OCI-LY3 (cell line): ENCODE data around the gene ACAN.

ENCODE experiments used
- H2AFZ ChIP-seq: fragments of 200-600, 300-600 bp; shearing (Covaris generic); 2 replicates; pipeline ENCODE4 v1.6.0; 2014; ENCODE audit warnings: antibody characterized with exemption, low read depth, low read length
- H3K27ac ChIP-seq: fragments of 200-600, 300-600 bp; sonication (generic); 2 replicates; pipeline ENCODE4 v1.5.1; 2014; ENCODE audit warnings: mild to moderate bottlenecking, low read length, moderate library complexity, mixed read lengths
- H3K27me3 ChIP-seq: fragments of 200-600, 300-600 bp; sonication (generic); 2 replicates; pipeline ENCODE4 v1.6.1; 2014; ENCODE audit warnings: low read depth, low read length, mixed read lengths
- H3K36me3 ChIP-seq: fragments of 200-600, 300-600 bp; sonication (generic); replicated peaks from 2 replicates; pipeline ENCODE3; 2014; ENCODE audit warnings: low read depth, low read length, mixed read lengths
- H3K4me1 ChIP-seq: fragments of 300-600, 200-600 bp; sonication (generic); 2 replicates; pipeline ENCODE4 v1.6.1; 2014; ENCODE audit warnings: low read length, mixed read lengths
- H3K4me2 ChIP-seq: fragments of 200-600, 300-600 bp; sonication (generic); 2 replicates; pipeline ENCODE4 v1.6.1; 2014; ENCODE audit warnings: low read length, mixed read lengths
- H3K4me3 ChIP-seq: fragments of 300-600, 200-600 bp; sonication (generic); 2 replicates; pipeline ENCODE4 v1.5.1; 2014; ENCODE audit warnings: antibody characterized with exemption, mild to moderate bottlenecking, low read length, moderate library complexity
- H3K79me2 ChIP-seq: fragments of 300-600, 200-600 bp; shearing (Covaris generic); 2 replicates; pipeline ENCODE4 v1.6.1; 2014; ENCODE audit warnings: mild to moderate bottlenecking, low read length, mixed read lengths
- H3K9ac ChIP-seq: fragments of 300-600, 200-600 bp; shearing (Covaris generic); 2 replicates; pipeline ENCODE4 v1.6.0; 2014; ENCODE audit warnings: mild to moderate bottlenecking, low read length, moderate library complexity
- H3K9me3 ChIP-seq: fragments of 200-600, 300-600 bp; shearing (Covaris generic); 2 replicates; pipeline ENCODE4 v1.6.1; 2014; ENCODE audit warnings: low read length, mixed read lengths; ENCODE audit not compliant: insufficient read depth
- H4K20me1 ChIP-seq: fragments of 200-600, 300-600 bp; sonication (generic); 2 replicates; pipeline ENCODE4 v1.6.1; 2016; ENCODE audit warnings: low read length, mixed read lengths; ENCODE audit not compliant: insufficient read depth
- CTCF ChIP-seq: fragments of 200-600, 300-600 bp; sonication (generic); IDR thresholded peaks from 2 replicates; pipeline ENCODE4 v1.5.1; 2014; ENCODE audit warnings: antibody characterized with exemption, low read length, low read depth
- EZH2phosphoT487 ChIP-seq: fragments of 200-600 bp; shearing (Covaris generic); IDR thresholded peaks from 2 replicates; pipeline ENCODE4 v1.6.1; 2018; ENCODE audit warnings: antibody characterized with exemption, mixed run types, low read depth

ACAN gene

GRCh38 chr15:88894348-88894818, 91.1 kb downstream of the ACAN start:
- Histone ChIP-seq H3K4me3 (peak overlapping the region; percentile 87), H4K20me1 (no peaks in the 10 kb centered on the region), H3K36me3 (no peaks in the 10 kb centered on the region), H3K4me2 (peak overlapping the region; percentile 88), H3K4me1 (peaks cover 14% of the 10 kb centered on the region), H3K9me3 (no peaks in the 10 kb centered on the region), H3K79me2 (no peaks in the 10 kb centered on the region), H2AFZ (peak overlapping the region; percentile 72; the same call in 1 of the 2 replicates), H3K27ac (no peak overlapping the region), H3K9ac (peak overlapping the region; percentile 71; the same call in 1 of the 2 replicates), H3K27me3 (no peaks in the 10 kb centered on the region)
- TF ChIP-seq CTCF (peak; percentile 81), EZH2phosphoT487 (no peak)

- Histone ChIP-seq H3K9me3 (no peaks in the 10 kb centered on the region), H3K4me1 (peaks cover 14% of the 10 kb centered on the region), H3K4me3 (peak within 1 kb of the TSS; percentile 87), H3K36me3 (no peaks in the 10 kb centered on the region), H3K79me2 (no peaks in the 10 kb centered on the region), H3K27me3 (no peaks in the 10 kb centered on the region), H3K4me2 (peak within 1 kb of the TSS; percentile 88), H3K9ac (peak within 1 kb of the TSS; percentile 71), H3K27ac (no peak within 1 kb of the TSS), H4K20me1 (no peaks in the 10 kb centered on the region), H2AFZ (peak within 1 kb of the TSS; percentile 72)
- TF ChIP-seq CTCF: no peak
- no peak for TF ChIP-seq EZH2phosphoT487
Observed at GRCh38 chr15:88894819-88895767, 91.9 kb downstream of the ACAN start, which contains the start of gene HAPLN3. Gene HAPLN3, minus strand, starts transcription at chr15:88895544. Its CDS starts 8,246 bp downstream, at chr15:88887298.

GRCh38 chr15:88896333-88897033, 93.2 kb downstream of the ACAN start:
- Histone ChIP-seq H3K9ac (no peak overlapping the region), H3K9me3 (no peaks in the 10 kb centered on the region), H3K79me2 (no peaks in the 10 kb centered on the region), H4K20me1 (no peaks in the 10 kb centered on the region), H3K27me3 (no peaks in the 10 kb centered on the region), H3K4me2 (no peak overlapping the region), H3K4me1 (peaks cover 14% of the 10 kb centered on the region), H3K27ac (no peak overlapping the region), H3K36me3 (no peaks in the 10 kb centered on the region), H2AFZ (no peak overlapping the region), H3K4me3 (no peak overlapping the region)
- TF ChIP-seq CTCF (no peak), EZH2phosphoT487 (no peak)

- TF ChIP-seq EZH2phosphoT487 (no peak), CTCF (no peak)
- H3K27me3 ChIP-seq: no peaks in the 10 kb centered on the region
- no peaks in the 10 kb centered on the region for H4K20me1 ChIP-seq
- H3K4me2 ChIP-seq: no peak overlapping the region
- H2AFZ ChIP-seq: no peak overlapping the region
- peaks cover 14% of the 10 kb centered on the region for H3K4me1 ChIP-seq
- no peaks in the 10 kb centered on the region for H3K9me3 ChIP-seq
- no peak overlapping the region for H3K27ac ChIP-seq
- no peak overlapping the region for H3K4me3 ChIP-seq
- no peaks in the 10 kb centered on the region for H3K79me2 ChIP-seq
- H3K9ac ChIP-seq: no peak overlapping the region
- H3K36me3 ChIP-seq: no peaks in the 10 kb centered on the region
Observed at GRCh38 chr15:88897142-88897455, 93.9 kb downstream of the ACAN start.
